NCI-H2227 (cell line): ENCODE measurements around the gene FNDC10.

Source experiments
- DNase-seq: peaks from one replicate; lab custom pipeline; 2025; ENCODE audit not compliant: unreplicated experiment; lab: John Stamatoyannopoulos, UW

Gene FNDC10

DNA sequence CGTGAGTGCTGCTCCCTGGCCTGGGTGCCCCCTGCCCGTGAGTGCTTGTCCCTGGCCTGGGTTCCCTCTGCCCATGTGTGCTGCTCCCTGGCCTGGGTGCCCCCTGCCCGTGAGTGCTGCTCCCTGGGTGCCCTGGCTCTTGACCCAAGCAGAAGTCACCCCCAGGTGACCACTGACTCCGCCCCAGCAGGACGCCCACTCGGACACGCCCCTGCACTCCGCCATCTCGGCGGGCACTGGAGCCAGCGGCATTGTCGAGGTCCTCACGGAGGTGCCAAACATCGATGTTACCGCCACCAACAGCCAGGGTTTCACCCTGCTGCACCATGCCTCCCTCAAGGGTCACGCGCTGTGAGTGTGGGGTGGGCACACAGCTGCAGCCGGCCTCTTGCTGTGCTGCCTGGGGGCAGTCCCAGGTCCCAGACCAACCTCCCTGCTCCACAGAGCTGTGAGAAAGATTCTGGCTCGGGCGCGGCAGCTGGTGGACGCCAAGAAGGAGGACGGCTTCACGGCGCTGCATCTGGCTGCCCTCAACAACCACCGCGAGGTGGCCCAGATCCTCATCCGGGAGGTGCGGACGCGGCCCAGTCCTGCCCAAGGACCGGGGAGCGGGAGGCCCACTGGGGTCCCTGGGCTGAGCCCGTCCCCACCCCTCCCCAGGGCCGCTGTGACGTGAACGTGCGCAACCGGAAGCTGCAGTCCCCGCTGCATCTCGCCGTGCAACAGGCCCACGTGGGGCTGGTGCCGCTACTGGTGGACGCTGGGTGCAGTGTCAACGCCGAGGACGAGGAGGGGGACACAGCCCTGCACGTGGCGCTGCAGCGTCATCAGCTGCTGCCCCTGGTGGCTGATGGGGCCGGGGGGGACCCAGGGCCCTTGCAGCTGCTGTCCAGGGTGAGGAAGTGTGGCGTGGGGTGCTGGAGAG is 28.2 kb upstream of the FNDC10 start:
- DNase-seq = no peak

- DNase-seq = no peak
These were observed 27.4 kb upstream of the FNDC10 start for GRCh38 chr1:1627261-1627828.

- no peak for DNase-seq
These were observed 26.5 kb upstream of the FNDC10 start for GRCh38 chr1:1626207-1627141.

- DNase-seq = no peak
These were observed 25.9 kb upstream of the FNDC10 start for GRCh38 chr1:1625824-1626206.

GRCh38 chr1:1625404-1625775 is 25.5 kb upstream of the FNDC10 start:
- DNase-seq = no peak

- DNase-seq = peak; percentile 35
These were observed 24.8 kb upstream of the FNDC10 start for GRCh38 chr1:1624443-1625403.

DNA sequence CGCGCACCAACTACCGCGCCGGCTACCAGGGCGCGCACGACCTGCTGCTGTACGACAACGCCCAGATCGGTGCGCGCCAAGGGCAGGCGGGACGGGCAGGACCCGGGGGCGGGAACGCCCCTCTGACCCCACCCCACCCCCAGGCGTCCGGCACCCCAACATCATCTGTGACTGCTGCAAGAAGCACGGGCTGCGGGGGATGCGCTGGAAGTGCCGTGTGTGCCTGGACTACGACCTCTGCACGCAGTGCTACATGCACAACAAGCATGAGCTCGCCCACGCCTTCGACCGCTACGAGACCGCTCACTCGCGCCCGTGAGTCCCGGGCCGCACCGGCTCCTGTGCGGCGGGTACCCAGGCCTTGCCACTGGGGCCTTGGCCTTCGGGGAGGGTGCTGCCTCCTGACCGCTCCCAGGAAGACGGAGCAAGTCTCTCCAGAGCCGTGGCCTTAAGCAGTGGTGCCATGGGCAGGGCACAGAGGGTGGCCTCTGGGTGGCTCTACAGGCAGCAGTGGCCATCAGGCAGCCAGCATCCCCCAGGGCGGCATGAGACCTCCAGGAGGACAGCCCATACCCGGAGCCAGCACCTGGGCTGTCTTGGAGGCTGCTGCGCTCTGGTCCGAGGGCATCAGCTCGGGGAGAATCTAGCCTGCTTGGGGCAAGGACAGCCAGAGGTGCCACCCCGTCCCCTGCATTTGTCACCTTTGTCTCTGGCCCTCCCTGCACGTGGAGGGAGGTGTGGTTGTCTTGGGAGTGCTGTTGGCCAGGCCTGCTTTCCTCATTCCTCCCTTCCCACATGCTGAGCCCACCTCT is 23.9 kb upstream of the FNDC10 start:
- no peak for DNase-seq

GRCh38 chr1:1623181-1623630 is 23.3 kb upstream of the FNDC10 start:
- no peak for DNase-seq

- DNase-seq = no peak
These were observed 22.8 kb upstream of the FNDC10 start for GRCh38 chr1:1622788-1623094.

GRCh38 chr1:1622010-1622787 is 22.3 kb upstream of the FNDC10 start:
- DNase-seq = no peak

DNA sequence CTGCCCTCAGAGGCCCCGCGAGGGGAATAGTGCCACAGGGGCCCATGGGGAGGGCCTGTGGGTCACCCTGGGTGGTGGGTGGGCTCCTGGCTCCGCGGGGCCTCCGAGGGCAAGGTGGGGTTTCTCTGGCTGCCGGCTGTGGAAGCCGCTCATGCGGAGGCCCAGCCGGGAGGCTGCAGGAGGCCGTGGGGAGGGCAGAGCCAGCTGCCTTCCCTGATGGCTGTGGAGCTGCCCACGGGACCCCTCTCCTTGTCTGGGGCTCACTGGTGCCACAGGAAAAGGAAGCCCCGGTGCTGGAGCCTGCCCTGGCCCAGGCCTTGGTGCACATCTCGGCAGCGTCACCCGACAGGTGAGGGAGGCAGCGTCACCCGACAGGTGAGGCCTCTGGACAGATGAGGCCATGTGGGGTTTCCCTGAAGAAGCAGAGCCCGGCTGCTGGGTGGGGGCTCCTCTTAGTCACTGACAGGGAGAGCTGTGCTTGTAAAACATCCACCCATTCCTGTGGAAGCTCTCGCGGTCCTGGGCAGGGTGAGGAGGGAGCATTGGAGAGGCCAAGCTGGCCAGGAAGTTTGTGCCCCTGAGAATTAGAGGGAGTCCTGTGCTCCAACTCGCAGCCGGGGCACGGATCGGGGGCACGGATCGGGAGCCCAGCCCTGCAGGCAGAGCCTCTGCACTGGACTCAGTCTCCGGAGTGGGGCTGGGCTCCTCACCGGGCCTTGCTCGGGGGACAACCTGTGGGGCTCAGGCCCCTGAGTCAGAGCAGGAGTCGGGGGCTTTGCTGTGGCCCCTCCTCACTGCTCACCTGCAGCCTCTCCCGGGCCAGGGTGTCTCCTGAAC is 21.5 kb upstream of the FNDC10 start:
- no peak for DNase-seq

GRCh38 chr1:1620433-1621139 is 20.7 kb upstream of the FNDC10 start:
- DNase-seq = no peak

GRCh38 chr1:1619917-1620361 is 20.0 kb upstream of the FNDC10 start:
- no peak for DNase-seq

DNA sequence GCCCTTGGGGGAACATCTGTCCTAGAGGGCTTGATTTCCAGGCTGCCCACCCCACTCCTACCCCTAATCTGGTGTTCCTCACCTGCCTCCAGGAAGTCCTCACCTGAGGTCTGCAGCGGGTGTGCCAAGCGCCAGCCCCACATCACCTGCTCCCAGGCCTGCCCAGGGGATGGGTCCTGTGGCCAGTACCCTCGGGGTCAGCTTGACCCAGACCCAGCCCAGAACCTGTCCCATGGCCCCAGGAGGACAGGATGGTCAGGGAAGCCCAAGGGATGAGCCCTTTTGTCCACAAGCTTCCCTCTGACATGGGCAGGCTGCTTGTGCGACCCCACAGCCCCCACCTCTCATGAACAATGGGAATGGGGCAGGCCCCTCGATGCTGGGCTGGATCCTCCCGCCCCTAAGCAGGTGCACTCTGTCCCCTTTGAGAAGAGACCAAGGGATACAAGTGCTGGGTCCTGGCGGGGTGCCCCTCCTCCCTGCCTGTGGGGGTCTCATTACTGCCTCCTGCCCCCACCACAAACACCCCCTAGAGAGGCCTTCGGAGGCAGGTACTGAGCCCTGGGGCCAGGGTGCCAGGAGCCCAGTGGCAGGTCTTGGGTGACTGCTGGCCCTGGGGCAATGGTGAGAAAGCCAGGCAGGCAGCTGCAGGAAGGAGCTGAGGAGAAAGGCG is 18.6 kb upstream of the FNDC10 start:
- DNase-seq = no peak

DNA sequence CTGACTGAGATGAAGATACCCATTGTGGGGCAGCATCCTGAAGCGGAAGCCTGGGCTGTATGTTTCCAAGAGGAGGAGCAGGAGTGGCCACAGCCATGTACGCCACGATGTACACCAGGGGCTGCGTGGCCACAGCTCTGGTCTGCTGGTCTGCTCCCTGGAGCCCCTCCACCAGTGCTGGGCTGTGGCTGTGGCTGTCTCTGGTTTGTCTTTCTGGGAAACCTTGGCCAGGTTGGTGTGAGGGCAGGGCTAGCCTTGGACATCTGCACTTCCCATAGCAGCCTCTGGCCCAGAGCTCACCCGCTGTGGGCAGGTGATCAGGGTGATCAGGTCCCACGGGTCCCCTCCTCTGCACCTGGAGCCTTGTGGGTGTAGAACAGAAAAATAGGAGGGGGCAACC is 18.0 kb upstream of the FNDC10 start:
- no peak for DNase-seq

GRCh38 chr1:1617516-1617915 is 17.6 kb upstream of the FNDC10 start:
- DNase-seq = no peak

- no peak for DNase-seq
These were observed 16.9 kb upstream of the FNDC10 start for GRCh38 chr1:1616838-1617237.
